HCT116 (cell line): ENCODE measurements around the gene BRWD1. TPM values are rescaled to one million over a fixed set of nuclear protein-coding genes. Genes with fewer than 3 reads are reported as not detected.

Experiments used
- ATAC-seq: fragments of 200-7000 bp; cut with Tn5 transposase; 2 replicates; pipeline ENCODE4 v1.9.1; 2020; ENCODE audit warnings: mild to moderate bottlenecking, moderate library complexity
- BruUV-seq: library from RNA; stranded (reverse); fragments of 400-500 nt; replicated peaks from 2 replicates; lab custom pipeline; 2021; lab: Mats Ljungman, UMichigan
- CTCF ChIA-PET: fragments of 300-600 bp; sonication (Branson Sonifier 250); formaldehyde crosslinking; loops from one replicate; lab custom pipeline; 2021; ENCODE audit warnings: antibody characterized with exemption; lab: Charles Lee
- POLR2A ChIA-PET: fragments of 300-600, 350-600 bp; sonication (Branson Sonifier 250); formaldehyde crosslinking; loops from one replicate; lab custom pipeline; 2021; ENCODE audit warnings: antibody characterized with exemption; lab: Charles Lee
- RAD21 ChIA-PET, 2 experiments: fragments of 300-600 bp; sonication (Branson Sonifier 250); formaldehyde crosslinking; loops; one replicate each; lab custom pipeline; 2023; ENCODE audit warnings: low total read pairs in 2 of 2; ENCODE audit not compliant: uncharacterized antibody in 2 of 2, unreplicated experiment in 2 of 2, low non-redundant PET in 1 of 2; lab: Charles Lee
- DNase-seq: peaks from one replicate; pipeline ENCODE4 v3.0.0-alpha.2; 2010; ENCODE audit warnings: low read depth, low spot score
- H2AFZ ChIP-seq: fragments of 200-600 bp; shearing (Covaris generic), sonication (generic); 2 replicates; pipeline ENCODE4 v1.6.1; 2017; ENCODE audit warnings: low read depth, mixed run types, mixed read lengths, antibody characterized with exemption, low read length; ENCODE audit not compliant: poor library complexity, severe bottlenecking
- H3K27ac ChIP-seq: 2 replicates; pipeline ENCODE4 v1.5.1; 2012; ENCODE audit warnings: low read depth, low read length
- H3K27me3 ChIP-seq: fragments of 200-600 bp; sonication (generic); 2 replicates; pipeline ENCODE4 v1.6.1; 2016; ENCODE audit warnings: mixed run types, low read length, mixed read lengths; ENCODE audit not compliant: insufficient read depth
- H3K36me3 ChIP-seq, 2 experiments: fragments of 200-500 bp in 1 of 2; fragments of 200-600 bp in 1 of 2; sonication (Bioruptor generic) in 1 of 2; sonication (generic) in 1 of 2; 2 replicates each; pipeline versions ENCODE4 v1.5.1 to v1.6.1; 2014 to 2016; ENCODE audit warnings: low read length in 2 of 2, inconsistent platforms in 1 of 2, mixed read lengths in 1 of 2, mixed run types in 1 of 2; ENCODE audit not compliant: insufficient read depth in 2 of 2, control insufficient read depth in 1 of 2
- H3K4me1 ChIP-seq, 2 experiments: fragments of 200-600 bp in 1 of 2; sonication (generic) in 1 of 2; 2 replicates each; pipeline versions ENCODE4 v1.5.1 to v1.6.1; 2012 to 2017; ENCODE audit warnings: low read length in 2 of 2, inconsistent platforms in 1 of 2, mild to moderate bottlenecking in 1 of 2, mixed read lengths in 1 of 2, mixed run types in 1 of 2, moderate library complexity in 1 of 2; ENCODE audit not compliant: insufficient read depth in 2 of 2, control insufficient read depth in 1 of 2
- H3K4me2 ChIP-seq: fragments of 200-600 bp; sonication (generic); 2 replicates; pipeline ENCODE4 v1.6.1; 2017; ENCODE audit warnings: mixed run types, low read length, mixed read lengths
- H3K4me3 ChIP-seq, 2 experiments: fragments of 200-600 bp in 1 of 2; sonication (generic) in 1 of 2; replicated peaks in 1 of 2; 2 replicates each; pipeline ENCODE4 v1.5.1; 2011 to 2016; ENCODE audit warnings: low read length in 2 of 2, control low read depth in 1 of 2, low read depth in 1 of 2, mild to moderate bottlenecking in 1 of 2, mixed read lengths in 1 of 2, mixed run types in 1 of 2
- H3K79me2 ChIP-seq: fragments of 200-600 bp; sonication (generic); 2 replicates; pipeline ENCODE4 v1.6.1; 2017; ENCODE audit warnings: mild to moderate bottlenecking, mixed run types, low read length, moderate library complexity, mixed read lengths; ENCODE audit not compliant: insufficient read depth
- H3K9ac ChIP-seq: fragments of 200-600 bp; sonication (generic); 2 replicates; pipeline ENCODE4 v1.6.1; 2016; ENCODE audit warnings: low read length, mixed read lengths
- H3K9me2 ChIP-seq: fragments of 200-600 bp; sonication (generic), shearing (Covaris generic); 2 replicates; pipeline ENCODE4 v1.6.1; 2017; ENCODE audit warnings: mixed run types, mild to moderate bottlenecking, moderate library complexity; ENCODE audit not compliant: insufficient read depth
- H3K9me3 ChIP-seq, 2 experiments: fragments of 200-500 bp in 1 of 2; fragments of 200-600 bp in 1 of 2; sonication (Bioruptor generic) in 1 of 2; sonication (generic) in 1 of 2; 2 replicates each; pipeline ENCODE4 v1.6.1; 2014 to 2017; ENCODE audit warnings: low read length in 2 of 2, mixed read lengths in 2 of 2, inconsistent platforms in 1 of 2, low read depth in 1 of 2, mild to moderate bottlenecking in 1 of 2, mixed run types in 1 of 2, moderate library complexity in 1 of 2; ENCODE audit not compliant: control insufficient read depth in 1 of 2, insufficient read depth in 1 of 2
- H4K20me1 ChIP-seq: fragments of 200-600 bp; sonication (generic), shearing (Covaris generic); 2 replicates; pipeline ENCODE4 v1.6.1; 2017; ENCODE audit warnings: mixed run types, mild to moderate bottlenecking, moderate library complexity; ENCODE audit not compliant: insufficient read depth
- CBX3 ChIP-seq: IDR thresholded peaks from 2 replicates; pipeline ENCODE4 v1.6.1; 2012; ENCODE audit warnings: low read depth
- CEBPB ChIP-seq: IDR thresholded peaks from 2 replicates; pipeline ENCODE4 v1.6.1; 2012; ENCODE audit warnings: low read depth
- EZH2 ChIP-seq: fragments of 200-600 bp; sonication (generic); IDR thresholded peaks from 2 replicates; pipeline ENCODE4 v1.6.1; 2017; ENCODE audit warnings: antibody characterized with exemption, mixed run types
- EZH2phosphoT487 ChIP-seq: fragments of 200-600 bp; IDR thresholded peaks from 2 replicates; pipeline ENCODE4 v1.6.1; 2018; ENCODE audit warnings: antibody characterized with exemption, borderline replicate concordance
- FOSL1 ChIP-seq: IDR thresholded peaks from 2 replicates; pipeline ENCODE4 v1.6.1; 2012; ENCODE audit warnings: low read depth
- MAX ChIP-seq: IDR thresholded peaks from 2 replicates; pipeline ENCODE4 v1.6.1; 2012
- POLR2A ChIP-seq: IDR thresholded peaks from 2 replicates; pipeline ENCODE4 v1.7.0; 2011; ENCODE audit warnings: borderline replicate concordance; ENCODE audit not compliant: insufficient read depth, insufficient read length; ENCODE audit errors: extremely low read depth
- POLR2AphosphoS5 ChIP-seq: IDR thresholded peaks from 2 replicates; pipeline ENCODE4 v1.6.1; 2011; ENCODE audit warnings: mild to moderate bottlenecking, low read depth, low read length, moderate library complexity
- RAD21 ChIP-seq: IDR thresholded peaks from 2 replicates; pipeline ENCODE4 v1.6.1; 2012; ENCODE audit warnings: low read depth, mild to moderate bottlenecking
- SIN3A ChIP-seq: IDR thresholded peaks from 2 replicates; pipeline ENCODE4 v1.6.1; 2012; ENCODE audit warnings: low read depth
- SRF ChIP-seq: IDR thresholded peaks from 2 replicates; pipeline ENCODE4 v1.6.1; 2012; ENCODE audit warnings: low read depth
- TCF7L2 ChIP-seq: IDR thresholded peaks from 2 replicates; pipeline ENCODE4 v1.7.0; 2011; ENCODE audit warnings: borderline replicate concordance, inconsistent platforms; ENCODE audit not compliant: insufficient read depth, insufficient read length; ENCODE audit errors: extremely low read depth
- YY1 ChIP-seq: IDR thresholded peaks from 2 replicates; pipeline ENCODE4 v1.6.1; 2011; ENCODE audit warnings: low read length, low read depth, moderate library complexity, mild to moderate bottlenecking; ENCODE audit not compliant: insufficient replicate concordance; ENCODE audit errors: extremely low read depth
- ZBTB33 ChIP-seq: IDR thresholded peaks from 2 replicates; pipeline ENCODE4 v1.6.1; 2011; ENCODE audit warnings: mild to moderate bottlenecking, low read length, moderate library complexity; ENCODE audit not compliant: insufficient replicate concordance; ENCODE audit errors: extremely low read depth
- ZNF274 ChIP-seq: fragments of 200-500 bp; sonication (Bioruptor generic); IDR thresholded peaks from 2 replicates; pipeline ENCODE4 v1.6.1; 2014; ENCODE audit warnings: mild to moderate bottlenecking, low read depth, low read length, inconsistent platforms
- intact Hi-C: fragments of 100-400 bp; cut with micrococcal nuclease; formaldehyde crosslinking; loops from 2 replicates; pipeline ENCODE4 v1.10.0; 2022
- total RNA-seq: library from RNA; stranded (reverse); gene quantifications from one replicate; pipeline ENCODE4 v1.2.1, GENCODE V29; 2021; ENCODE audit not compliant: unreplicated experiment
- TF ChIP-seq, protein P1 (sequence below), 3 experiments: fragments of 200-600 bp in 1 of 3; sonication (generic) in 1 of 3; IDR thresholded peaks in 2 of 3; conservative IDR thresholded peaks in 1 of 3; 2 replicates each; pipeline ENCODE4 v1.5.1; 2012 to 2017; ENCODE audit warnings: low read depth in 2 of 3, low read length in 2 of 3, antibody characterized with exemption in 1 of 3, borderline replicate concordance in 1 of 3, control low read depth in 1 of 3, mild to moderate bottlenecking in 1 of 3, mixed read lengths in 1 of 3, mixed run types in 1 of 3, moderate library complexity in 1 of 3; ENCODE audit not compliant: insufficient read depth in 1 of 3
- TF ChIP-seq, protein P2 (sequence below): IDR thresholded peaks from 2 replicates; pipeline ENCODE4 v1.6.1; 2012; ENCODE audit warnings: low read depth

The BRWD1 gene
- total RNA-seq, 1 experiment from 2014 or later = 33.1 TPM

DNA sequence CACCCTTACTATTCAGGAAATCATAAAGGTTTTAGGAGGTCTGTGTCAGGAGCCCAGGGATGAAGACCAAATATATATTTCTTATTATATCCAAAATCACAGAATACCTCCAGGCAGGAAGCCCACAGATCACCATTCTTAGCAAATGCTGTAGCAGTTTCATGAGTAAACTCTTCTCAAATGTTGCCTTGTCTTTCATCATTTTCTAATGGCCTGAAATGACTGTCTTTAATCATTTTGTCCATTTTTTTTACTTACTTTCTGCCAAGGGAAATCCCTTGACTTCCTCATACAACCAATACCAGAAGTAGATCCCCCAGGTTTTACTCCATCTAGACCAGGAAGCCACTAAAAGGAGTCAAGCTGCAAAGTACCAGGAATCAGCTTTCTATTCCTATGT, 162.6 kb downstream of the BRWD1 start:
- BruUV-seq = no TSS peak
- TF ChIP-seq POLR2AphosphoS5 = no peak
- TF ChIP-seq CBX3 = no peak
- TF ChIP-seq RAD21 = no peak
- no peak for TF ChIP-seq TCF7L2
- TF ChIP-seq POLR2A = no peak
- TF ChIP-seq ZNF274 = no peak
- TF ChIP-seq FOSL1 = no peak
- TF ChIP-seq, protein P1, sequence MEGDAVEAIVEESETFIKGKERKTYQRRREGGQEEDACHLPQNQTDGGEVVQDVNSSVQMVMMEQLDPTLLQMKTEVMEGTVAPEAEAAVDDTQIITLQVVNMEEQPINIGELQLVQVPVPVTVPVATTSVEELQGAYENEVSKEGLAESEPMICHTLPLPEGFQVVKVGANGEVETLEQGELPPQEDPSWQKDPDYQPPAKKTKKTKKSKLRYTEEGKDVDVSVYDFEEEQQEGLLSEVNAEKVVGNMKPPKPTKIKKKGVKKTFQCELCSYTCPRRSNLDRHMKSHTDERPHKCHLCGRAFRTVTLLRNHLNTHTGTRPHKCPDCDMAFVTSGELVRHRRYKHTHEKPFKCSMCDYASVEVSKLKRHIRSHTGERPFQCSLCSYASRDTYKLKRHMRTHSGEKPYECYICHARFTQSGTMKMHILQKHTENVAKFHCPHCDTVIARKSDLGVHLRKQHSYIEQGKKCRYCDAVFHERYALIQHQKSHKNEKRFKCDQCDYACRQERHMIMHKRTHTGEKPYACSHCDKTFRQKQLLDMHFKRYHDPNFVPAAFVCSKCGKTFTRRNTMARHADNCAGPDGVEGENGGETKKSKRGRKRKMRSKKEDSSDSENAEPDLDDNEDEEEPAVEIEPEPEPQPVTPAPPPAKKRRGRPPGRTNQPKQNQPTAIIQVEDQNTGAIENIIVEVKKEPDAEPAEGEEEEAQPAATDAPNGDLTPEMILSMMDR (IDR thresholded peaks at IDR 0.05 in 2 of 3, conservative IDR thresholded peaks at IDR 0.05 in 1 of 3; ENCODE audit: borderline replicate concordance in 1 of 3, insufficient read depth in 1 of 3, low read depth in 2 of 3, low read length in 2 of 3) = no peak
- no peak for TF ChIP-seq MAX
- TF ChIP-seq EZH2phosphoT487 = no peak
- no peak for TF ChIP-seq SIN3A
- TF ChIP-seq SRF = no peak
- no peak for TF ChIP-seq CEBPB
- no peak for TF ChIP-seq EZH2
- TF ChIP-seq, protein P2, sequence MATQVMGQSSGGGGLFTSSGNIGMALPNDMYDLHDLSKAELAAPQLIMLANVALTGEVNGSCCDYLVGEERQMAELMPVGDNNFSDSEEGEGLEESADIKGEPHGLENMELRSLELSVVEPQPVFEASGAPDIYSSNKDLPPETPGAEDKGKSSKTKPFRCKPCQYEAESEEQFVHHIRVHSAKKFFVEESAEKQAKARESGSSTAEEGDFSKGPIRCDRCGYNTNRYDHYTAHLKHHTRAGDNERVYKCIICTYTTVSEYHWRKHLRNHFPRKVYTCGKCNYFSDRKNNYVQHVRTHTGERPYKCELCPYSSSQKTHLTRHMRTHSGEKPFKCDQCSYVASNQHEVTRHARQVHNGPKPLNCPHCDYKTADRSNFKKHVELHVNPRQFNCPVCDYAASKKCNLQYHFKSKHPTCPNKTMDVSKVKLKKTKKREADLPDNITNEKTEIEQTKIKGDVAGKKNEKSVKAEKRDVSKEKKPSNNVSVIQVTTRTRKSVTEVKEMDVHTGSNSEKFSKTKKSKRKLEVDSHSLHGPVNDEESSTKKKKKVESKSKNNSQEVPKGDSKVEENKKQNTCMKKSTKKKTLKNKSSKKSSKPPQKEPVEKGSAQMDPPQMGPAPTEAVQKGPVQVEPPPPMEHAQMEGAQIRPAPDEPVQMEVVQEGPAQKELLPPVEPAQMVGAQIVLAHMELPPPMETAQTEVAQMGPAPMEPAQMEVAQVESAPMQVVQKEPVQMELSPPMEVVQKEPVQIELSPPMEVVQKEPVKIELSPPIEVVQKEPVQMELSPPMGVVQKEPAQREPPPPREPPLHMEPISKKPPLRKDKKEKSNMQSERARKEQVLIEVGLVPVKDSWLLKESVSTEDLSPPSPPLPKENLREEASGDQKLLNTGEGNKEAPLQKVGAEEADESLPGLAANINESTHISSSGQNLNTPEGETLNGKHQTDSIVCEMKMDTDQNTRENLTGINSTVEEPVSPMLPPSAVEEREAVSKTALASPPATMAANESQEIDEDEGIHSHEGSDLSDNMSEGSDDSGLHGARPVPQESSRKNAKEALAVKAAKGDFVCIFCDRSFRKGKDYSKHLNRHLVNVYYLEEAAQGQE = no peak
- TF ChIP-seq ZBTB33 = no peak
- no peak for TF ChIP-seq YY1
- TF ChIP-seq, all 23 proteins: peak for 0
- no peak overlapping the region for H3K4me3 ChIP-seq
- peaks cover 3 to 11% of the 10 kb centered on the region in 2 experiments; a peak in 2 of 4 replicates for H3K4me1 ChIP-seq
- H3K4me2 ChIP-seq = no peak overlapping the region
- H3K9me3 ChIP-seq = no peaks in the 10 kb centered on the region
- ChIA-PET RAD21 (no interaction called here), CTCF (no interaction called here), POLR2A (no interaction called here)
- no peaks in the 10 kb centered on the region for H4K20me1 ChIP-seq
- no peak overlapping the region for H3K27ac ChIP-seq
- H3K79me2 ChIP-seq = no peaks in the 10 kb centered on the region
- no peak overlapping the region for H2AFZ ChIP-seq
- intact Hi-C loops = no loop called here
- H3K9me2 ChIP-seq = no peaks in the 10 kb centered on the region
- no peak for DNase-seq
- no peaks in the 10 kb centered on the region for H3K36me3 ChIP-seq
- H3K9ac ChIP-seq = no peak overlapping the region
- no peak for ATAC-seq
- no peaks in the 10 kb centered on the region for H3K27me3 ChIP-seq
